Right lobe of liver (tissue), 6 donors: ENCODE data around the gene PAX3. TPM values are rescaled to one million over a fixed set of nuclear protein-coding genes. Genes with fewer than 3 reads are reported as not detected.
A peak's percentile ranks its signal among the peaks of the same experiment; 100 is the strongest.

Source experiments
- ATAC-seq, 4 donors: fragments of 200-7000 bp; cut with Tn5 transposase; one replicate each; pipeline ENCODE4 v1.9.1; 2020; ENCODE audit warnings: mild to moderate bottlenecking in 4 of 4, moderate library complexity in 4 of 4
- DNase-seq, 3 donors: peaks; one replicate each; pipeline ENCODE4 v3.0.0-alpha.2; 2020
- H3K27ac ChIP-seq, 3 donors: fragments of 200-600 bp; one replicate each; pipeline ENCODE4 v1.8.0; 2022
- H3K27me3 ChIP-seq, 2 donors: fragments of 200-600 bp; one replicate each; pipeline ENCODE4 v1.8.0; 2022
- H3K36me3 ChIP-seq, 4 donors: fragments of 200-600 bp; sonication (generic) in 1 of 4; one replicate each; pipeline versions ENCODE4 v1.5.1 to v1.8.0; 2017 to 2022; ENCODE audit warnings: control low read depth in 1 of 4
- H3K4me1 ChIP-seq, 4 donors: fragments of 200-600 bp; sonication (generic) in 1 of 4; one replicate each; pipeline versions ENCODE4 v1.5.1 to v1.8.0; 2017 to 2022; ENCODE audit warnings: control low read depth in 1 of 4
- H3K4me3 ChIP-seq, 3 donors: fragments of 200-600 bp; one replicate each; pipeline ENCODE4 v1.8.0; 2022
- H3K9me3 ChIP-seq, 4 donors: fragments of 200-600 bp; sonication (generic) in 1 of 4; one replicate each; pipeline versions ENCODE4 v1.5.1 to v1.8.0; 2017 to 2022; ENCODE audit warnings: control low read depth in 1 of 4
- POLR2A ChIP-seq: fragments of 450-650 bp; IDR thresholded peaks from one replicate; pipeline ENCODE4 v1.6.1; 2017; ENCODE audit warnings: antibody characterized with exemption, mild to moderate bottlenecking
- WGBS: methylation state at CpG from one replicate; pipeline ENCODE4 v1.1.6; 2018; ENCODE audit warnings: low coverage, low lambda C conversion rate; ENCODE audit not compliant: insufficient coverage; ENCODE audit errors: missing lambda C conversion rate; 5-methylcytosine and 5-hydroxymethylcytosine counted together
- intact Hi-C, 2 donors: fragments of 100-400 bp; cut with DNase I; formaldehyde crosslinking; loops; one replicate each; pipeline versions ENCODE4 v1.11.2 to v1.14.1; 2022
- total RNA-seq, 6 experiments: library from RNA; depleted of rRNA in 2 of 6; stranded (reverse); fragments of >200 nt in 2 of 6; fragmentation: NEBNext Ultra II Directional in 3 of 6; extraction: Animal tissue kit (Norgen Biotek cat#: 25700) in 3 of 6; gene quantifications; one replicate each; pipeline versions ENCODE4 v1.1.0 to v1.2.4, GENCODE V29; 2016 to 2023
- TF ChIP-seq, protein P1 (sequence below), 4 donors: fragments of 200-600 bp in 3 of 4; fragments of 450-650 bp in 1 of 4; IDR thresholded peaks; one replicate each; pipeline versions ENCODE4 v1.5.1 to v1.8.0; 2016 to 2022; ENCODE audit warnings: antibody characterized with exemption in 4 of 4, mild to moderate bottlenecking in 2 of 4
- donor health status: DM: no; HTN: yes; CAD: no.
- donor health status: DM: no; HTN: no; CAD: no.
- donor health status: DM: no; HTN: no; CAD: no.
- donor health status: DM: no; HTN: yes; CAD: no.
- donor health status: DM: no; HTN: yes; CAD: no.

The PAX3 gene
- total RNA-seq, 6 experiments from 2014 or later = not detected

DNA sequence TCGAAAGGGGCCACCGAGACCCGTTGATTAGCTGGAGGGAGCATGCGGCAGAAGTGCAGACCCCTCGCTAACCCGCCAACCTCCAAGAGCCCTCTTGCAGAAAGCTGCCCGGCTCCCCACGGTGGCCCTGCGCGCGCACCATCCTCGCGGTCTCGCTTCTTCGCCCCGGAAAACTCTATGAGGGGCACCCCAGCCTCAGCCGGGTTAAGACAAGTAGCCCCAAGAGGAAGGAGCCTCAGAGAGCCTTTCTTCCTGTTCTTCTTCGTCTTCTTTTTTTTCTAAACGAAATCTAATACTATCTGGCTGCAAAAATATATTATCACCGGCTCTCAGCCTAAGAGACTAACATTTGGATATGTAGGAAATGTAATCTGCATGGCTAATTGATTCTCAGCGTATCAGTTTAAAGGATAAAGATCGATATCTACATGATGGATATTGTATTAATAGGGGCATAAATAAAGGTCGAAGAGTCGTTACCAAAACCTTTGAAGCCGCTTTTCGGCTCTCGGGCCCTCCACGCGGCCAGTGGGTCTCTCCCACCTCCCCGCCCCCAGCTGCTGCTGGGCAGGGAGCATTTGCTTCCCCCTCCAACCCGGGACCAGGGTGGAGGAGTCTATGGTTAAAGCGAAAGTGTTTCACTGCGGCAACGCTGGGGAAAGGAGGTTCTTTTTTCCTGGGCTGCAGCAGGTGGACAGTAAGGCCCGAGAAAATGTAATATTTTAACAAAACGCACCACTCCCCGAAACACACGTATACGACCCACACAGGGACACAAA, 6.1 kb upstream of the PAX3 start:
- TF ChIP-seq POLR2A = no peak
- TF ChIP-seq, protein P1, sequence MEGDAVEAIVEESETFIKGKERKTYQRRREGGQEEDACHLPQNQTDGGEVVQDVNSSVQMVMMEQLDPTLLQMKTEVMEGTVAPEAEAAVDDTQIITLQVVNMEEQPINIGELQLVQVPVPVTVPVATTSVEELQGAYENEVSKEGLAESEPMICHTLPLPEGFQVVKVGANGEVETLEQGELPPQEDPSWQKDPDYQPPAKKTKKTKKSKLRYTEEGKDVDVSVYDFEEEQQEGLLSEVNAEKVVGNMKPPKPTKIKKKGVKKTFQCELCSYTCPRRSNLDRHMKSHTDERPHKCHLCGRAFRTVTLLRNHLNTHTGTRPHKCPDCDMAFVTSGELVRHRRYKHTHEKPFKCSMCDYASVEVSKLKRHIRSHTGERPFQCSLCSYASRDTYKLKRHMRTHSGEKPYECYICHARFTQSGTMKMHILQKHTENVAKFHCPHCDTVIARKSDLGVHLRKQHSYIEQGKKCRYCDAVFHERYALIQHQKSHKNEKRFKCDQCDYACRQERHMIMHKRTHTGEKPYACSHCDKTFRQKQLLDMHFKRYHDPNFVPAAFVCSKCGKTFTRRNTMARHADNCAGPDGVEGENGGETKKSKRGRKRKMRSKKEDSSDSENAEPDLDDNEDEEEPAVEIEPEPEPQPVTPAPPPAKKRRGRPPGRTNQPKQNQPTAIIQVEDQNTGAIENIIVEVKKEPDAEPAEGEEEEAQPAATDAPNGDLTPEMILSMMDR (IDR thresholded peaks at IDR 0.05) = no peak
- intact Hi-C loops = no loop called here
- 5% methylated on average over 35 of the region's 39 CpGs for WGBS
- peak overlapping the region in 2 of 3 donors; percentile 39 to 51 for H3K4me3 ChIP-seq
- H3K27me3 ChIP-seq = peaks cover 9 to 60% of the 10 kb centered on the region in 2 donors
- no peak overlapping the region for H3K27ac ChIP-seq
- peak; percentile 5 to 57 (median 39) for ATAC-seq
- peaks cover 0 to 17% (median 4%) of the 10 kb centered on the region in 4 donors for H3K4me1 ChIP-seq
- DNase-seq = peak in 1 of 3 donors; percentile 54
- H3K9me3 ChIP-seq = no peaks in the 10 kb centered on the region
- no peaks in the 10 kb centered on the region for H3K36me3 ChIP-seq

DNA sequence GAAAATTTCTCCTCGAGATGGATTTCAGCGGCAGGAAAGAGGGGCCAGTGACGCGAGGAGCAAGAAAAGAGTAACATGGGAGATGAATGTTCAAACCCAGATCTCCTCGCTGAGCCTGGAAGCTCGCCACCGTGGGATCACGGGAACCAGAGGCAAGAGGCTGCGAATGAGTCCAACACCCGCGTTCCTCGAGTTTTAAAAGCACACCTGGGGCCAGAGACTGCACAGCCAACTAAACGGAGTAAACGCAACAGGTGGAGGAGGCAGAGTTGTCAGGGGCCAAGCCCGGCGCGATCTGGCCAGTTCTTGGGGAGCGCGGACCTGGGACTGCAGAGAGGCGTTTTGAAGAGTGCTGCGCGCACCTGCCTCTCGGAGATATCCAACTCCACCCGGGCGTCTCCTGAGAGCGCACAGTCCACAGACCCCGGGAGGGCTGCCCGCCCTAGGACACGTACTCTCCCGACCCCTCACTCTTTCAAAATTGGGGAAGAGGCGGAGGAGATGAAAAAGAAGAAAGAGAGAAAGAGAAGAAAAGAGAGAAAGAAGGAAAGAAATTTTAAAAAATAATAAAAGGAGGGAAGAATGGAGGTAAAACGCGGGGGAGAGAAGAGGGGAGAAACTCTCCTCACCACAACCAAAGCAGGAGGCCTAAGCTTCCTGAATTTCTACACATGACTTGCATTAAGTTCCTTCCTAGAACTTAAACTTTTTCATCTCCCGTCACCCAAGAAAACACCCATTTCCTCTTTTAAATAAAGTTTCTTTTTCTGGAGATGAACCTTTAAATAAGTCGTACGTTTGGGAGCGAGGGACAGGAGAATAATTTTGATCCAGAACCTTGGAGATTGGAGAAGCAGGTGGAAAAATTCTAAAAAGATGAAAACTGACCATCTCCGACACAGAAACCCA, 5.3 kb upstream of the PAX3 start:
- H3K27me3 ChIP-seq = peaks cover 9 to 60% of the 10 kb centered on the region in 2 donors
- no peak overlapping the region for H3K27ac ChIP-seq
- no peak for ATAC-seq
- 4% methylated on average over 38 of the region's 38 CpGs for WGBS
- H3K9me3 ChIP-seq = no peaks in the 10 kb centered on the region
- intact Hi-C loops = no loop called here
- H3K4me1 ChIP-seq = peaks cover 0 to 17% (median 4%) of the 10 kb centered on the region in 4 donors
- no peaks in the 10 kb centered on the region for H3K36me3 ChIP-seq
- peak in 1 of 3 donors; percentile 49 for DNase-seq
- no peak overlapping the region for H3K4me3 ChIP-seq
- no peak for TF ChIP-seq POLR2A
- TF ChIP-seq, protein P1 (IDR thresholded peaks at IDR 0.05) = no peak

DNA sequence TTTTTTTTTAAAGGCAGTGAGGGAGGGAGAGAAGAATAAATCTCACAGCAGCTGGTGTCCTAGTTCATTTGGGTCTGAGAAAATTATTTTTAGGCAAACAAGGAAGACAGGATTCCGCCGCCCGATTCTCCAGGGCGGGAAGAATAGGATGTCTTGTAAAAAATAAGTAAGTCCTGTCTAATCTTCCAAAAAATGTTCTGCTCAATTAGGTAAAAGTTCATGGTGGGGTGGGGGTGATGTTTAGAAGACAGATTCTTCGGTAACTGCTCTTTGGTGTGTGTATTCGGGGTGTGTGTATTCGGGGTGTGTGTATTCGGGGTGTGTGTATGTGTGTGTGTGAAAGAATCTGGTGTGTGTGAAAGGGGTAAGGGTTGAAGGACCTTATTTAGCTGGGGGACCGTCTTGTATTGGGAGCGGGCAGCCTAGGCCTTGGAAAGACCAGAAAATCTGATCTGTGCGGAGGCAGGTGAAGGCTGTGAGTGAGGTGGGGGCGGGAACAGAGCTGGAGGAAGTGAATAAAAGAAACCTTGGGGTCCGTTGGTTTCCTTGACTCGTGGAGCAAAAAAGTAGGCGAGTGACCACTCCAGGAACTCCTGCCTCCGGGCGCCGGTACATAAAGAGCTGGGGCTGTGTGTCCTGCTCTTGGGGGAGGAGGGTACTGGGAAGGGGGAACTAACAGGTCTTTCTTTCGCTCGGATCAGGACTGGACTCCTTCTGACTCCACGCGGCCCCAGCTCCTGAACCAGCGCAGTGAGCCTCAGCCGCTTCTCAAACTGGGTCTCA, 4.4 kb upstream of the PAX3 start:
- peaks cover 12 to 61% of the 10 kb centered on the region in 2 donors for H3K27me3 ChIP-seq
- no peaks in the 10 kb centered on the region for H3K36me3 ChIP-seq
- H3K9me3 ChIP-seq = no peaks in the 10 kb centered on the region
- H3K27ac ChIP-seq = no peak overlapping the region
- H3K4me1 ChIP-seq = peaks cover 0 to 23% (median 4%) of the 10 kb centered on the region in 4 donors
- 6% methylated on average over 19 of the region's 24 CpGs for WGBS
- no peak for DNase-seq
- TF ChIP-seq, protein P1 (IDR thresholded peaks at IDR 0.05) = no peak
- TF ChIP-seq POLR2A = no peak
- H3K4me3 ChIP-seq = no peak overlapping the region
- no peak for ATAC-seq
- intact Hi-C loops = no loop called here
